OCI-LY3 (cell line): ENCODE data around the gene SVIP.

ENCODE experiments used
- CTCF ChIP-seq: fragments of 200-600, 300-600 bp; sonication (generic); IDR thresholded peaks from 2 replicates; pipeline ENCODE4 v1.5.1; 2014; ENCODE audit warnings: antibody characterized with exemption, low read length, low read depth
- EZH2phosphoT487 ChIP-seq: fragments of 200-600 bp; shearing (Covaris generic); IDR thresholded peaks from 2 replicates; pipeline ENCODE4 v1.6.1; 2018; ENCODE audit warnings: antibody characterized with exemption, mixed run types, low read depth

GRCh38 chr11:22774716-22775115 lies 54.9 kb downstream of the SVIP start:
- TF ChIP-seq CTCF (no peak), EZH2phosphoT487 (no peak)
